ENCODE results near the gene RPS19BP1.

Gene RPS19BP1

DNA sequence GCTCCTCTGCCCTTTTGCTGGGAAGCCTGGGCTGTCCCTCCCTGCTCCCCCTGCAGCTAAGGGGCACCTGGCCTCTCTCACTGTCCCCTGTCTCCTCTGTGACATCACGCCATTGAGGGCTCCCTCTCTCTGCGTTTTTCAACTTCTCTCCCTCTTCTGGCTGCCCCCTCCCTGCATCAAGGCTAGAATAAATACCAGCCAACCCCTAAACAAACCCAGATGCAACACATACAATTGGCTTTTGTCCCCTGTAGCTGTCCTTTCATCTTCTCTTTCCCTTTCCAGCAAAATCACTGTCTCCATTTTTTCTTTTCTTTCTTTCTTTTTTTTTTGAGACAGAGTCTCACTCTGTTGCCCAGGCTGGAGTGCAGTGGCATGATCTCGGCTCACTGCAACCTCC is 33.7 kb downstream of the RPS19BP1 start:
- H3K36me3 ChIP-seq (ENCODE audit: insufficient read depth, low read length) = peaks cover 5% of the 10 kb centered on the region
- DNase-seq (ENCODE audit: low read depth, low spot score) = no peak
- H3K27ac ChIP-seq = peak overlapping the region; percentile 40; the same call in 1 of the 2 replicates
- no peak for TF ChIP-seq FOXP2 (optimal IDR thresholded peaks at IDR 0.05; ENCODE audit: control extremely low read depth, extremely low read length, insufficient read depth)
- no peak for TF ChIP-seq EZH2 (IDR thresholded peaks at IDR 0.05)
- TF ChIP-seq POLR2AphosphoS5 (IDR thresholded peaks at IDR 0.05; ENCODE audit: borderline replicate concordance, low read depth, low read length) = no peak
- no peak overlapping the region for H3K4me3 ChIP-seq
- H3K9me3 ChIP-seq (ENCODE audit: low read depth, low read length) = no peaks in the 10 kb centered on the region
- H3K9ac ChIP-seq (ENCODE audit: insufficient read length) = no peak overlapping the region

- no peaks in the 10 kb centered on the region for H3K9me3 ChIP-seq (ENCODE audit: low read depth, low read length)
- peak overlapping the region; percentile 40; the same call in 1 of the 2 replicates for H3K27ac ChIP-seq
- no peak for DNase-seq (ENCODE audit: low read depth, low spot score)
- H3K36me3 ChIP-seq (ENCODE audit: insufficient read depth, low read length) = peaks cover under 1% of the 10 kb centered on the region; the same call in 1 of the 2 replicates
- TF ChIP-seq FOXP2 (optimal IDR thresholded peaks at IDR 0.05; ENCODE audit: control extremely low read depth, extremely low read length, insufficient read depth) = no peak
- no peak for TF ChIP-seq POLR2AphosphoS5 (IDR thresholded peaks at IDR 0.05; ENCODE audit: borderline replicate concordance, low read depth, low read length)
- TF ChIP-seq EZH2 (IDR thresholded peaks at IDR 0.05) = no peak
- no peak overlapping the region for H3K4me3 ChIP-seq
- H3K9ac ChIP-seq (ENCODE audit: insufficient read length) = no peak overlapping the region
These were observed 34.2 kb downstream of the RPS19BP1 start for GRCh38 chr22:39498368-39498767.

DNA sequence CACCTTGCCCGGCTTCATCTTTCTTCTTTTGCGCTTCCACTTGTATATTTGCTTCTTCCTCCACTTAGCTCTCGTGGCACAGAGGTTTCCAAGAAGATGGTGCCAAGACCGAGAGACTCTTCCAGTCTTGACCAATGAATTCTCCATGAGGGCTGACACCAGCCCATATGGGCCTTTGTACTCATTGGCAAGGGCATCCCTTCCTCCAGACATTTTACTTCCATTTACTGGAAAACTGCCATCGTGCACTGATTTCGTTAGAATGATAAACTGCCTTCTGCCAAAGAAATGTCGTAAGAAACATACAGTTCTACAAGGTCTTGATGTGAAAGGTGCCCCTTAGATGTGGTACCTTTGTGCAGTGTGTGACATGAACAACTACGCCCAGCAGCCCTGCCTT is 35.1 kb downstream of the RPS19BP1 start:
- Histone ChIP-seq H3K9ac (ENCODE audit: insufficient read length) (no peak overlapping the region), H3K4me3 (no peak overlapping the region), H3K9me3 (ENCODE audit: low read depth, low read length) (no peaks in the 10 kb centered on the region), H3K27ac (no peak overlapping the region), H3K36me3 (ENCODE audit: insufficient read depth, low read length) (no peaks in the 10 kb centered on the region)
- no peak for DNase-seq (ENCODE audit: low read depth, low spot score)
- TF ChIP-seq FOXP2 (optimal IDR thresholded peaks at IDR 0.05; ENCODE audit: control extremely low read depth, extremely low read length, insufficient read depth) = no peak
- no peak for TF ChIP-seq POLR2AphosphoS5 (IDR thresholded peaks at IDR 0.05; ENCODE audit: borderline replicate concordance, low read depth, low read length)

- Histone ChIP-seq H3K27ac (peak overlapping the region; percentile 63), H3K36me3 (ENCODE audit: insufficient read depth, low read length) (no peaks in the 10 kb centered on the region), H3K9me3 (ENCODE audit: low read depth, low read length) (no peaks in the 10 kb centered on the region), H3K9ac (ENCODE audit: insufficient read length) (no peak overlapping the region), H3K4me3 (no peak overlapping the region)
- no peak for DNase-seq (ENCODE audit: low read depth, low spot score)
- TF ChIP-seq POLR2AphosphoS5 (IDR thresholded peaks at IDR 0.05; ENCODE audit: borderline replicate concordance, low read depth, low read length) (no peak), EZH2 (IDR thresholded peaks at IDR 0.05) (no peak), FOXP2 (optimal IDR thresholded peaks at IDR 0.05; ENCODE audit: control extremely low read depth, extremely low read length, insufficient read depth) (no peak)
These were observed 36.3 kb downstream of the RPS19BP1 start for GRCh38 chr22:39496131-39496838.

- TF ChIP-seq FOXP2 (optimal IDR thresholded peaks at IDR 0.05; ENCODE audit: control extremely low read depth, extremely low read length, insufficient read depth) = no peak
- TF ChIP-seq POLR2AphosphoS5 (IDR thresholded peaks at IDR 0.05; ENCODE audit: borderline replicate concordance, low read depth, low read length) = no peak
- no peak for TF ChIP-seq EZH2 (IDR thresholded peaks at IDR 0.05)
- Histone ChIP-seq H3K9me3 (ENCODE audit: low read depth, low read length) (no peaks in the 10 kb centered on the region), H3K27ac (no peak overlapping the region), H3K9ac (ENCODE audit: insufficient read length) (no peak overlapping the region), H3K4me3 (no peak overlapping the region), H3K36me3 (ENCODE audit: insufficient read depth, low read length) (no peaks in the 10 kb centered on the region)
- DNase-seq (ENCODE audit: low read depth, low spot score) = no peak
These were observed 38.0 kb downstream of the RPS19BP1 start for GRCh38 chr22:39494471-39495120.

- H3K27ac ChIP-seq = no peak overlapping the region
- H3K4me3 ChIP-seq = no peak overlapping the region
- TF ChIP-seq FOXP2 (optimal IDR thresholded peaks at IDR 0.05; ENCODE audit: control extremely low read depth, extremely low read length, insufficient read depth) (no peak), POLR2AphosphoS5 (IDR thresholded peaks at IDR 0.05; ENCODE audit: borderline replicate concordance, low read depth, low read length) (no peak), EZH2 (IDR thresholded peaks at IDR 0.05) (no peak)
- H3K9me3 ChIP-seq (ENCODE audit: low read depth, low read length) = no peaks in the 10 kb centered on the region
- H3K36me3 ChIP-seq (ENCODE audit: insufficient read depth, low read length) = no peaks in the 10 kb centered on the region
- no peak for DNase-seq (ENCODE audit: low read depth, low spot score)
- no peak overlapping the region for H3K9ac ChIP-seq (ENCODE audit: insufficient read length)
These were observed 38.8 kb downstream of the RPS19BP1 start for GRCh38 chr22:39493759-39494158.

- TF ChIP-seq EZH2 (IDR thresholded peaks at IDR 0.05) (no peak), FOXP2 (optimal IDR thresholded peaks at IDR 0.05; ENCODE audit: control extremely low read depth, extremely low read length, insufficient read depth) (no peak), POLR2AphosphoS5 (IDR thresholded peaks at IDR 0.05; ENCODE audit: borderline replicate concordance, low read depth, low read length) (no peak)
- no peak for DNase-seq (ENCODE audit: low read depth, low spot score)
- no peak overlapping the region for H3K9ac ChIP-seq (ENCODE audit: insufficient read length)
These were observed 40.4 kb downstream of the RPS19BP1 start for GRCh38 chr22:39492186-39492585.

GRCh38 chr22:39491696-39492095 is 40.9 kb downstream of the RPS19BP1 start:
- H3K9me3 ChIP-seq (ENCODE audit: low read depth, low read length) = no peaks in the 10 kb centered on the region
- no peaks in the 10 kb centered on the region for H3K36me3 ChIP-seq (ENCODE audit: insufficient read depth, low read length)
- TF ChIP-seq FOXP2 (optimal IDR thresholded peaks at IDR 0.05; ENCODE audit: control extremely low read depth, extremely low read length, insufficient read depth) = no peak
- TF ChIP-seq POLR2AphosphoS5 (IDR thresholded peaks at IDR 0.05; ENCODE audit: borderline replicate concordance, low read depth, low read length) = no peak
- no peak for TF ChIP-seq EZH2 (IDR thresholded peaks at IDR 0.05)
- DNase-seq (ENCODE audit: low read depth, low spot score) = no peak
- no peak overlapping the region for H3K4me3 ChIP-seq
- H3K27ac ChIP-seq = no peak overlapping the region
- no peak overlapping the region for H3K9ac ChIP-seq (ENCODE audit: insufficient read length)

More at GRCh38 chr22:39492186-39492585, 40.4 kb downstream of the RPS19BP1 start:
- H3K9me3 ChIP-seq (ENCODE audit: low read depth, low read length) = no peaks in the 10 kb centered on the region
- no peak overlapping the region for H3K4me3 ChIP-seq
- H3K36me3 ChIP-seq (ENCODE audit: insufficient read depth, low read length) = no peaks in the 10 kb centered on the region
- H3K27ac ChIP-seq = no peak overlapping the region
